Activated naive CD4-positive, alpha-beta T cell treated with anti-CD3 and anti-CD28 coated beads, Interleukin-2, amount 50 U/mL, for 24 hours (primary cell): ENCODE measurements around the gene BMPR1A.
A peak's percentile ranks its signal among the peaks of the same experiment; 100 is the strongest.

ENCODE experiments used
- H3K27ac Mint-ChIP-seq: one replicate; pipeline ENCODE4 v1.8.0; 2021; ENCODE audit warnings: mild to moderate bottlenecking, mixed read lengths
- H3K27me3 Mint-ChIP-seq: one replicate; pipeline ENCODE4 v1.8.0; 2021; ENCODE audit warnings: mixed read lengths
- H3K36me3 Mint-ChIP-seq: one replicate; pipeline ENCODE4 v1.8.0; 2021; ENCODE audit warnings: mixed read lengths
- H3K4me1 Mint-ChIP-seq: one replicate; pipeline ENCODE4 v1.8.0; 2021; ENCODE audit warnings: mixed read lengths
- H3K4me3 Mint-ChIP-seq: one replicate; pipeline ENCODE4 v1.8.0; 2021; ENCODE audit warnings: mild to moderate bottlenecking, mixed read lengths
- H3K9me3 Mint-ChIP-seq: one replicate; pipeline ENCODE4 v1.8.0; 2021; ENCODE audit warnings: mixed read lengths

The BMPR1A gene

DNA sequence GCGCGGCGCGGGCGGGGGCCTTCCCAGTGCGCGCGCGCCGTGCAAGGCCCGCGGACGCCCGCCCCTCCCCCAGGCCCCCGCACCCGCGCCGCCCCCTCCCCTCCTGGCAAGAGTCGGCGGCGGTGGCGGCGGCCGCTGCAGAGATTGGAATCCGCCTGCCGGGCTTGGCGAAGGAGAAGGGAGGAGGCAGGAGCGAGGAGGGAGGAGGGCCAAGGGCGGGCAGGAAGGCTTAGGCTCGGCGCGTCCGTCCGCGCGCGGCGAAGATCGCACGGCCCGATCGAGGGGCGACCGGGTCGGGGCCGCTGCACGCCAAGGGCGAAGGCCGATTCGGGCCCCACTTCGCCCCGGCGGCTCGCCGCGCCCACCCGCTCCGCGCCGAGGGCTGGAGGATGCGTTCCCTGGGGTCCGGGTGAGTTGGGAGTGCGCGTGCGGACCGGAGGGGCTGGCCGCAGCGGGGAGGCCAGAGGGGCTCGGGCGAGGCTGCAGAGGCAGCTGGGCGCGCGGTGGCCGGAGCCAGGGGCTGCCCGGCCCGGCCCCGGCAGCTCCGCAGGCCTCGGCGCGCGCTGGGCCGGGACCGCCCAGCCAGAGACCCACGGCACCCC, at the start of gene BMPR1A:
BMPR1A (plus strand) TSS at position 109 of the 602 bp plus-strand sequence. CDS start 119,400 bp downstream, outside the sequence.
- H3K4me1 Mint-ChIP-seq = peaks cover 36% of the 10 kb centered on the region
- no peaks in the 10 kb centered on the region for H3K9me3 Mint-ChIP-seq
- peak within 1 kb of the TSS; percentile 81 for H3K27ac Mint-ChIP-seq
- H3K36me3 Mint-ChIP-seq = no peaks in the 10 kb centered on the region
- peaks cover 24% of the 10 kb centered on the region for H3K27me3 Mint-ChIP-seq
- H3K4me3 Mint-ChIP-seq = peak within 1 kb of the TSS; percentile 93

DNA sequence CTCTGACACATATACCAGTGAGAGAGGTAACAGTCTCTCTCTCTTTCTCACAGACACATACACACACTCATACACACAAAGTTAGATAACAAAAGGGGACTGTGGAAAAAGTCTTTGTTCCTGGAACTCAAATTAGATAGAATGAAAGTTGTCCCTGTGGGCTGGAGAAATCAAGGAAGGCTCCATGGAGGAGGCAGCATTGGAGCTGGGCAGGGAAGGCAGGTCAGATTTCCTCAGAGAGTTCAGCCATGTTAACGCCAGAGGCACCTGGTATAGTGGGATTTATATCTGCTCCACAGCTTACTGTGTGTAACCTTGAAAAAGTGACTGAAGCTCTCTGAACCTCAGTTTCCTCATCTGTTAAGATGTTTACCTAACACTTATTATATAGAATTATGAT, 49.4 kb upstream of the BMPR1A start:
- Mint-ChIP-seq H3K36me3 (no peaks in the 10 kb centered on the region), H3K4me1 (peaks cover 6% of the 10 kb centered on the region), H3K9me3 (no peaks in the 10 kb centered on the region), H3K4me3 (no peak overlapping the region), H3K27ac (no peak overlapping the region), H3K27me3 (no peaks in the 10 kb centered on the region)

DNA sequence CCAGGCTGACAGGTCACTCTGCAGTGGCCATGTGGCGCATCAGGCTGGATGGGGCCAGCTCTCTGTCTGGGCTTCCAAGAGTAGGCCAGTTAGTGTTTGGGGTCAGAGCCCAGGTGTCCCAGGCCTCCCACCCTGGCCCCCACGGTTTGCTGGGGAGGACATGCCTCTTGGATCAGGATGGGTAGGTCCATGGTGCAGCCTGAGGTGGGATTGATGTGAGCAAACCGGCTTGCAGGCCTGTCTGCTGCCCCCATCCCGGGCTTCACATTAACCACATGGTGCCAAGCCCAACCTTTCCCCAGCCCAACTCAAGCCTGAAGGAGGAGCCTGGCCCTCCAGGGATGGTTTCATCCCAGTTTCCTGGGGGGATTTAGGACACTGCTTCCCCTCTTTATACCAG, 48.9 kb upstream of the BMPR1A start:
- no peaks in the 10 kb centered on the region for H3K36me3 Mint-ChIP-seq
- no peak overlapping the region for H3K4me3 Mint-ChIP-seq
- no peaks in the 10 kb centered on the region for H3K9me3 Mint-ChIP-seq
- no peak overlapping the region for H3K27ac Mint-ChIP-seq
- H3K27me3 Mint-ChIP-seq = no peaks in the 10 kb centered on the region
- H3K4me1 Mint-ChIP-seq = peaks cover 6% of the 10 kb centered on the region

DNA sequence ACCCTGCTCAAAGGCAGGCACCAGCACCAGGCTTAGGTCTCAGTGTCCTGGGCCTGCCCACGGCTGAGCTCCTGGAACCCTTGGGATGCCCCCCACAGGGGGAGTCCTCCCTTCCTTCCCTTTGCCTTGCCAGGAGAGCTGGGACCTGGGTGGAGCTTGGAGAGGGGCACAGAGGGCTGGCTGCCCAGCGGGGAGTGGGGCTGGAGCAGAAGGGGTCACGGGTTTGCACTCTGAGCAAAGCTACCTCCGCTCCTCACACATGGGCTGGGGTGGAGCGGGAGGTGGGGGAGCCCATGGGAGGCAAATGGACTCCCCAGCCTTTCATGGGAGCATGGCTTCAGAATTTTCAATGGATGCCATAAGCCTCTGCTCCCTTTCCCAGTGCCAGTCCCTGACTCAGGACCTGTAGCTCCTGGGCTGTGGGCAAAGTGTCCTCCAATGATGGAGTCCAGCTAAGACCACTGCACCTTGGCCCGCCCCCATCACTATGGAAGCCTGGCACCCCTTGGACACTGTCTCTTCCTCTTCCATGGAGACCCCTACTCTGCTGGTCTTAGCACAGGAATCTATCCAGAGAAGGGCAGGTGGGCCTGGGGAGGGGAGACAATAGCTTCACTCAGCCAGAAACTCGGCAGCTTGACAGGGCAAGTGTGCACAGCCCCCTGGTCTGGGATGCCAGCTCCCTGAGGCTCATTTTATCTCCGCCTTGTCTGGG, 48.2 kb upstream of the BMPR1A start:
- no peaks in the 10 kb centered on the region for H3K27me3 Mint-ChIP-seq
- H3K36me3 Mint-ChIP-seq = no peaks in the 10 kb centered on the region
- H3K4me1 Mint-ChIP-seq = peaks cover 6% of the 10 kb centered on the region
- H3K4me3 Mint-ChIP-seq = no peak overlapping the region
- peak overlapping the region; percentile 68 for H3K27ac Mint-ChIP-seq
- H3K9me3 Mint-ChIP-seq = no peaks in the 10 kb centered on the region

DNA sequence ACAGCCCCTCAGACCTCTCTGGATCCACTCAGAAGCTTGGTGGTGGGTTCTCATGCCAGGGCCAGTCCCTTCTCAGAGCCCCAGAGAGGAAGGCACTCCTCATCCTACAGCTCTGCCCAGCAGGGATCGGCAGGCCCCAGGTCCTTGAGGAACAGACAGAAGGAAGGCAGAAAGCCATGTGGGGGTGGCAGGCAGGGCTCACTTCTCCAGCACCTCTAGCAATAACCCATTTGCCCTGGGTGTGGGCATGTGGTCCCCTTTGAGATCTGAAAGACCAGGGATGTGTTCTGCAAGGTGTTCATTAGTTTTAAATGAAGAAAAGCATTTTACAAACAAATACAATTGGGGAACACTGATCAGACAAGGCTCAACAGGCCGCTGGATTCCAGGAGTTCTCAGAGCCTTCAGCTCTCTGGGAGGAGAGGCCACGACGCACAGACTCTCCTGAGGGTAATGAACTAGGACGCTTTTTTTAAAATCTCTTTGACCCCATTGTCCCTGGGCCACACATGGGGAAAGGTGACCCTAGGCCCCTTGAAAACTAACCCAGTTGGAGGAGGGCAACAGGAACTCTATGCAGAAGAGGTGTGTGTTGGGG, 47.5 kb upstream of the BMPR1A start:
- peak overlapping the region; percentile 68 for H3K27ac Mint-ChIP-seq
- H3K27me3 Mint-ChIP-seq = no peaks in the 10 kb centered on the region
- peak overlapping the region; percentile 15 for H3K4me3 Mint-ChIP-seq
- no peaks in the 10 kb centered on the region for H3K36me3 Mint-ChIP-seq
- no peaks in the 10 kb centered on the region for H3K9me3 Mint-ChIP-seq
- H3K4me1 Mint-ChIP-seq = peaks cover 6% of the 10 kb centered on the region

DNA sequence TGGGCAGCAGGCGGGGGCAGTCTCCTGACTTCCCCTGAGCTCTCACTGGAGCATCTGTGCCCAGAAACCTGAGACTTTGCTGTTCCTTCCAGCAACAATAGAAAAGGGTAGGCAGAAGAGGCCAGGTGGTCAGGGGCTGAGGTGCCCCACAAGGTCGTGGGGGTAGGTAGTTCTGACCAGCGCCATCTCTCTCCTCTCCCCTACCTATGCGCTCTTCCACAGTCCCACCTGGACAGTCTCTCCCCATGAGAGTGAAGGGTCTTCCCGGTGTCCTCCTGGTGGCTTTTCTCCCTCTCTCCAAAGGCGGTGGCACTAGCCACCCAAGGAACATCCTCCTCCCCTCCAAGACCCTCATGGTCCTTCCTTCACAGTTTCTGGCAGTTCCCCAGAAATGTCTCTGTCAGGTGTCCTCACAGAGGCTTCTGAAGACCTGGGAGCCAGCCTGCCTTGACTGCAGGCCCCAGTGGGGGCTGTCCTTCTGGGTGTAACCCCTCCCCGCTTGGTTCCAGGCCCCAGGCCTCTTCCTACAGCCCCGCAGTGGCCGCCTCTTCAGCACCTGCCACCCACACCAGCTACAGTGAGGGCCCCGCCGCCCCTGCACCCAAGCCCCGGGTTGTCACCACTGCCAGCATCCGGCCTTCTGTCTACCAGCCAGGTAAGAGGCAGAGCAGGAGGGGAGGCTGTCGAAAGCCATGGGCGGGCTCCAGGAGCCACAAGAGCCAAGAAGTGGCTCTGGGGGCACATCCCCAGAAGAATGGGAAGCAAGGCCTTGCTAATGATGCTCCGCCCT, 46.8 kb upstream of the BMPR1A start:
- peak overlapping the region; percentile 97 for H3K27ac Mint-ChIP-seq
- no peaks in the 10 kb centered on the region for H3K27me3 Mint-ChIP-seq
- peak overlapping the region; percentile 70 for H3K4me3 Mint-ChIP-seq
- no peaks in the 10 kb centered on the region for H3K36me3 Mint-ChIP-seq
- H3K4me1 Mint-ChIP-seq = peaks cover 6% of the 10 kb centered on the region
- H3K9me3 Mint-ChIP-seq = no peaks in the 10 kb centered on the region

DNA sequence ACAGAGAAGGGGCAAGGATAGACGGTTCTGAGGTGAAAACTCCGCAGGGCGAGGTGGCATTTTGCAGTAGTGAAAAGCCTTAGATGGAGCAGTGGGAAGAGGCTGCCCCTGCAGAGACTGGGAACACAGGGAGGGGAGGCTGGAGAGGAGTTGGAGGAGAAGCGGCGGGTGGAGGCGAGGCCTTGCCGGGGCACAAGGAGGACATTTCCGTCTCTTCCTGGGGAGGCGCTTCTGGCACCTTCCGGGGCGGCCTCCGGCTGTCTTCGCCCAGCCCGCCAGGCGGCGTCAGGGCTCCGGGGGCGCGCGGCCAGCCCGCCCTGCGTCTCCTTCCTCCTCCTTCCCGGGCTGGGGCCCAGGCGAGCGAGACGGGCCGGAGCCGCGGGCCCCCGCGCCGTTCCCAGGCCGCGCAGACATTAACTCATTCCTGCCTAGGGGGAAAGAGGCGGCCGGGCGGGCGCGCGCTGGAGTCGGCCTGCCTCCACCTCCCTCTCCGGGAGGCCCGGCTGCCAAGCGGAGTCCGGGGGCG, 45.4 kb upstream of the BMPR1A start:
- Mint-ChIP-seq H3K4me3 (peak overlapping the region; percentile 88), H3K4me1 (peaks cover 6% of the 10 kb centered on the region), H3K27ac (peak overlapping the region; percentile 97), H3K9me3 (no peaks in the 10 kb centered on the region), H3K27me3 (no peaks in the 10 kb centered on the region), H3K36me3 (no peaks in the 10 kb centered on the region)

DNA sequence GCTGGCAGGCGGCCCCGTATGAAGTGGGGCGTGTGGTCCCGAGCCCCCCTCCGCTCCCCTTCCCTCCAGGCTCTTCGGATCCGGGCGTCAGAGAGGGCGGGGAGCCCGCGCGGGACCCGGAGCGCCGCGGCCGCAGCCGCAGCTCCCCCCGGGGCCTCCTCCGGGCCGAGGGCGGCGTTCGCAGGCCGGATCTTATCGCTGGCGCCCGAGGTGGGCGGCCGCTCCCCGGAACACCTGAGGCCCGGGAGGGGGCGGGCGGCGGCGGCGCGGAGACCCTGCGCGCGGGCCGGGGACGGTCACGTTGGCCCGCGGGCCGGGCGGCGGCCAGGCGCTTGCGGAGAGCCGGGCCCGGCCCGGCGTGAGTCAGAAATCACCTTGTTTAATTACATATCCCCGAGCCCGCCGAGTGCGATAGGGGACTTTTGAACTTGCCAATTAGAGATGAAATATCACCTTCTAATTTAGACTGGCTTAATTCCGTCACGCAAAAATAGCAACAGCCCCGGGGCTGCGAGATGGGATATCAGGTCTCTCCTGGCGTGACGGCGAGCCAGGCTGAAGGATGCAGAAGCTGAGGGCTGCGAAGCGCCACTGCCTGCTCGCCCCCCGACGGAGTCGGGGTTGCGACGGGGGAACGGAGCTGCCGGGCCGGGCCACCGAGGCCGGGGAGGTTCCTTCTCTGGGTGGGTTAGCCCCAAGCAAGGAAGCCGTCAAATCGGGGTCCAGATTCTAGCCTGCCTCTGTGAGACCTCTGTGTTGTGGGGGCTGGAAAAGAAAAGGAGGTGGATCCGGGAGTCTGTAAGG, 44.7 kb upstream of the BMPR1A start:
- Mint-ChIP-seq H3K4me3 (peak overlapping the region; percentile 85), H3K27me3 (no peaks in the 10 kb centered on the region), H3K9me3 (no peaks in the 10 kb centered on the region), H3K4me1 (peaks cover 6% of the 10 kb centered on the region), H3K36me3 (no peaks in the 10 kb centered on the region), H3K27ac (peak overlapping the region; percentile 87)

DNA sequence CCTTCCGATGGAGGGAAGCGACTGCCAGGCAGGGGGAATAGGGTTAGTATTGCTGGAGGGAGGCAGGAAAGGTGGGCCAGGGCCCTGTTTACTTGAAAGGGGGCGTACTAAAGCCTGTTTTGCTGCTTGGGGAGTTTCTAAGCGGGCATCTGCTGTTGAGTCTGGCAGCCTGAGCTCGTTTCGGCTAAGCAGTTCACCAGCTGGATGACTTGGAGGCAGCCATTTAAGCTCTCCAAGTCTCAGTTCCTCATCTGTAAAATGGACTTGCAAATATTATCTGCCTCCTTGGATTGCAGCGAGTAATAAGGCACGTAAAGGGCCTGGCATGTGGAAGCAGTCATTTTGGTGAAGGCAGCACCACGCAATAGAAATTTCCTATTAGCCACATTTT, 44.1 kb upstream of the BMPR1A start:
- H3K9me3 Mint-ChIP-seq = no peaks in the 10 kb centered on the region
- H3K36me3 Mint-ChIP-seq = no peaks in the 10 kb centered on the region
- peak overlapping the region; percentile 87 for H3K27ac Mint-ChIP-seq
- peak overlapping the region; percentile 85 for H3K4me3 Mint-ChIP-seq
- H3K27me3 Mint-ChIP-seq = no peaks in the 10 kb centered on the region
- H3K4me1 Mint-ChIP-seq = peaks cover 6% of the 10 kb centered on the region

DNA sequence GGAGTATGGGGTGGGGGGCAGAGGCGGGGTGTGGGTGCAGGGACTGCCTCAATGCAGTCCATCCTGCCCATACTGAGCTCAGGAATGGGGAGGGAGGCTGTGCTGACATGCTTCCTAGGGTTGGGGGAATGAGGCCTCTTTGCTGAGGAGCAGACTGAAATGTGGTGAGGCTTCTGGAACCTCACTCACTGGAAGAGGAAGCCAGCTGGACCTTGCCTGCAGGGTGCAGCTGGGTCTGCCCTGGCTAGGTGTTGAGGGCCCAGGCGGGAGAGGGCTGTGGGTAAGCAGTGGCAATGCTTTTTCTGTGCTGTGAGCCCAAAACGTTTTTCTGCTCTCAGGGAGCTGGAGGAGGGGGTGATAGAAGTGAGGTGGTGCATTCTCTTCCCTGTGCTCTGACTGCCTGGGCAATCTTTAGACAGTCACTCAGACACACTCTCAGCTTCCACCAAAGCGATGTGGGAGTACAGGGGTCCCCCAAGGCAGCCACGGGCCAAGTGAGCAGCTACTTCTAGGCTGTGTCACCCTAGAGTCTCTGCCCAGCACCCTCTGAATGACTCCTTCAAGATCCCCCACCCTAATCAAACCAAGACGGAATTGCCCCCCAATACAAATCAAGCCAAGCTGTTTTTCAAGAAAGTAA, 41.1 kb upstream of the BMPR1A start:
- no peaks in the 10 kb centered on the region for H3K36me3 Mint-ChIP-seq
- no peaks in the 10 kb centered on the region for H3K9me3 Mint-ChIP-seq
- no peaks in the 10 kb centered on the region for H3K27me3 Mint-ChIP-seq
- H3K4me3 Mint-ChIP-seq = no peak overlapping the region
- peak overlapping the region; percentile 35 for H3K27ac Mint-ChIP-seq
- peaks cover 6% of the 10 kb centered on the region for H3K4me1 Mint-ChIP-seq

DNA sequence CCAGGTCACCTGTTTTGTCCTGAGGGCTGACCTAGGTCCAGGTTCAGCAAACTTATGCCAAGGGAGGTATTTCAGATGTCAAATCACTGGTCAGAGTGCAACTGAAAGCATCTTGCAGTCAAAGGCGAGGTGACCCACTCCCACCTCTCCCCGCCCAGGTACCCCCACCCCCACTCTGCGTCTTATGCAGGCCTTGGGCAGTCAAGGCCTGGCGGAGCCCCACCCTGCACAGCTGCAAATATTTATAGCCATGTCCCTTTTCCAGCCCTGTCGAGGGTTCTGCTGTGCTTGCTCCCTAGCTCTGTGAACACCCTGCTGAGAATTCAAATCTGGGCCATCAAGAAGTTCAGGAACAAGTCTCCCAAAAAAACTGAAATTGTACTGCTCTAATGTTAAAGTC, 40.6 kb upstream of the BMPR1A start:
- Mint-ChIP-seq H3K9me3 (no peaks in the 10 kb centered on the region), H3K27ac (no peak overlapping the region), H3K27me3 (no peaks in the 10 kb centered on the region), H3K4me3 (no peak overlapping the region), H3K4me1 (peaks cover 1% of the 10 kb centered on the region), H3K36me3 (no peaks in the 10 kb centered on the region)

DNA sequence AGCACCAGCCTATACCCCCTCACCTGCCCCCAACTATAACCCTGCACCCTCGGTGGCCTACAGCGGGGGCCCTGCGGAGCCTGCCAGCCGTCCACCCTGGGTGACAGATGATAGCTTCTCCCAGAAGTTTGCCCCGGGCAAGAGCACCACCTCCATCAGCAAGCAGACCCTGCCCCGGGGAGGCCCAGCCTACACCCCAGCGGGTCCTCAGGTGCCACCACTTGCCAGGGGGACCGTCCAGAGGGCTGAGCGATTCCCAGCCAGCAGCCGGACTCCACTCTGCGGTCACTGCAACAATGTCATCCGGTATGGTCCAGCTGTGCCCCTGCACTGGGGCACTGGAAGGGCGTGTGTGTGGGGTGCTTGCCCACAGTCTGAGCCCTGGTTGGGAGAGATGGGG, 40.0 kb upstream of the BMPR1A start:
- Mint-ChIP-seq H3K27ac (no peak overlapping the region), H3K4me3 (no peak overlapping the region), H3K4me1 (no peaks in the 10 kb centered on the region), H3K9me3 (no peaks in the 10 kb centered on the region), H3K36me3 (no peaks in the 10 kb centered on the region), H3K27me3 (no peaks in the 10 kb centered on the region)

DNA sequence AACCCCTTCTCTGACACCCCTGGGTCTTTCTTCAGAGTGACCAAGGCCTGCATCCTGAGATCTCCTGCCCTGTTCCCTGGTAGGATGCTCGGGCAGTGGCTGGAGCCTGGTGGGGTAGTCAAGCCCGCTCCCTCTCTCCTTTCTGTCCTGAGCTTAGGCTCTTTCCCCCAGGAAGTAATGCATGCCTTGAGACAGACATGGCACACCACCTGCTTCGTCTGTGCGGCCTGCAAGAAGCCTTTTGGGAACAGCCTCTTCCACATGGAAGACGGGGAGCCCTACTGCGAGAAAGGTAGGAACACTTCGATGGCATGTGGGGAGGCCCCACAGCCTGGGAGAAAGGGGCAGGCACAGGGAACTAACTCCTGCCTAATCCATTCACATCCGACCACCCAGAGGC, 37.9 kb upstream of the BMPR1A start:
- Mint-ChIP-seq H3K27me3 (no peaks in the 10 kb centered on the region), H3K4me3 (no peak overlapping the region), H3K27ac (no peak overlapping the region), H3K36me3 (no peaks in the 10 kb centered on the region), H3K9me3 (no peaks in the 10 kb centered on the region), H3K4me1 (peaks cover 5% of the 10 kb centered on the region)

DNA sequence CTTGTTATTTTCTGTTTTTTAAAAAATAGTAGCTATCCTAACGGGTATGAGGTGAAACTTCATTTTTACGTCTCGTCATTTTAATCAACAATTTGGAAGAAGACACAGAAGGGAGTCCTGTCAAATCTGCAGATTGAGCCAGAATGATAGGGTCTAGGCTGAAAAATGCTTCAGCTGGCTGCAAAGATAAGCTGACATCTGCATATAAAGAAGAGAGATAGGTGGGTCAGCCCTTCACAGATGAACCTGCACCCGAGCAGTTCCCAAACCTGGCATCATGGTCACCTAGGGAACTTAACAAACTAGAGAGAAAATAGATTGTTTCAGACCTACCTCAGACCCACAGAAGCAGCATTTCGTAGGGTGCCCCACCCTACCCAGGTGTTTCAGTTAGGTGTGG, 35.2 kb upstream of the BMPR1A start:
- H3K4me1 Mint-ChIP-seq = peaks cover 6% of the 10 kb centered on the region
- H3K4me3 Mint-ChIP-seq = no peak overlapping the region
- no peaks in the 10 kb centered on the region for H3K27me3 Mint-ChIP-seq
- H3K36me3 Mint-ChIP-seq = no peaks in the 10 kb centered on the region
- no peak overlapping the region for H3K27ac Mint-ChIP-seq
- no peaks in the 10 kb centered on the region for H3K9me3 Mint-ChIP-seq
